GM19372 (cell line): ENCODE data around the gene SEZ6L.

ENCODE experiments used
- ATAC-seq: cut with Tn5 transposase; IDR thresholded peaks from one replicate; pipeline ENCODE4 v1.9.1; 2021; ENCODE audit warnings: mild to moderate bottlenecking, low read depth, moderate library complexity; ENCODE audit not compliant: unreplicated experiment

SEZ6L gene

GRCh38 chr22:26169315-26170111 lies at the start of gene SEZ6L:
Gene SEZ6L (plus strand): TSS chr22:26169462. CDS start chr22:26169670, 208 bp downstream.
- no peak for ATAC-seq

- no peak for ATAC-seq
Measured at GRCh38 chr22:26122920-26123468, 46.3 kb upstream of the SEZ6L start.

GRCh38 chr22:26124991-26125725 lies 44.1 kb upstream of the SEZ6L start:
- ATAC-seq, result no peak

GRCh38 chr22:26127126-26127525 lies 42.1 kb upstream of the SEZ6L start:
- ATAC-seq, result no peak

- no peak for ATAC-seq
Measured at GRCh38 chr22:26127556-26127955, 41.7 kb upstream of the SEZ6L start.

GRCh38 chr22:26131589-26132154 lies 37.6 kb upstream of the SEZ6L start:
- no peak for ATAC-seq

GRCh38 chr22:26134654-26135330 lies 34.5 kb upstream of the SEZ6L start:
- no peak for ATAC-seq

GRCh38 chr22:26135806-26136205 lies 33.5 kb upstream of the SEZ6L start:
- ATAC-seq, result no peak

- ATAC-seq, result no peak
Measured at GRCh38 chr22:26139310-26139709, 30.0 kb upstream of the SEZ6L start.

- ATAC-seq, result no peak
Measured at GRCh38 chr22:26141831-26142230, 27.4 kb upstream of the SEZ6L start.

- ATAC-seq, result no peak
Measured at GRCh38 chr22:26143806-26144325, 25.4 kb upstream of the SEZ6L start.

GRCh38 chr22:26159886-26160285 lies 9.4 kb upstream of the SEZ6L start:
- ATAC-seq, result no peak

GRCh38 chr22:26161746-26162145 lies 7.5 kb upstream of the SEZ6L start:
- ATAC-seq, result no peak

GRCh38 chr22:26162926-26163325 lies 6.3 kb upstream of the SEZ6L start:
- no peak for ATAC-seq

- ATAC-seq, result no peak
Measured at GRCh38 chr22:26164174-26164573, 5.1 kb upstream of the SEZ6L start.

GRCh38 chr22:26168330-26168851 lies 871 bp upstream of the SEZ6L start:
- ATAC-seq, result no peak

- no peak for ATAC-seq
Measured at GRCh38 chr22:26168939-26169314, 335 bp upstream of the SEZ6L start.

- ATAC-seq, result no peak
Measured at GRCh38 chr22:26170112-26170492, 840 bp downstream of the SEZ6L start.

GRCh38 chr22:26170795-26171580 lies 1.7 kb downstream of the SEZ6L start:
- no peak for ATAC-seq
